PC-3 (cell line): ENCODE measurements around the gene TPGS2. TPM values are rescaled to one million over a fixed set of nuclear protein-coding genes. Genes with fewer than 3 reads are reported as not detected.

Source experiments
- ATAC-seq: fragments of 200-7000 bp; cut with Tn5 transposase; 2 replicates; pipeline ENCODE4 v1.9.1; 2020; ENCODE audit warnings: mild to moderate bottlenecking, moderate library complexity
- BruUV-seq: library from RNA; stranded (reverse); fragments of 400-500 nt; replicated peaks from 2 replicates; lab custom pipeline; 2021; lab: Mats Ljungman, UMichigan
- CTCF ChIA-PET: fragments of 300-600 bp; sonication (Branson Sonifier 250); formaldehyde crosslinking; loops from one replicate; lab custom pipeline; 2022; ENCODE audit warnings: antibody characterized with exemption; lab: Charles Lee
- POLR2A ChIA-PET: fragments of 300-600 bp; sonication (Branson Sonifier 250); formaldehyde crosslinking; loops from one replicate; lab custom pipeline; 2022; ENCODE audit warnings: antibody characterized with exemption; ENCODE audit not compliant: unreplicated experiment; lab: Charles Lee
- DNase-seq: peaks from one replicate; pipeline ENCODE4 v3.0.0-alpha.2; 2015
- H2AFZ ChIP-seq: fragments of 300-600 bp; sonication (generic); 2 replicates; pipeline ENCODE4 v1.6.0; 2016; ENCODE audit warnings: antibody characterized with exemption, low read length
- H3F3A ChIP-seq: fragments of 300-600 bp; sonication (generic); one replicate; pipeline ENCODE4 v1.6.0; 2017; ENCODE audit warnings: antibody characterized with exemption, low read length, control low read depth, mild to moderate bottlenecking; ENCODE audit not compliant: unreplicated experiment
- H3K27ac ChIP-seq: fragments of 300-600 bp; sonication (generic); 2 replicates; pipeline ENCODE4 v1.5.1; 2016; ENCODE audit warnings: mild to moderate bottlenecking, low read length
- H3K27me3 ChIP-seq: fragments of 300-600 bp; sonication (generic); 2 replicates; pipeline ENCODE4 v1.6.1; 2016; ENCODE audit warnings: low read length, mixed read lengths
- H3K36me3 ChIP-seq: fragments of 300-600 bp; sonication (generic); 2 replicates; pipeline ENCODE4 v1.6.1; 2016; ENCODE audit warnings: low read depth, mixed run types, low read length, mixed read lengths
- H3K4me1 ChIP-seq: fragments of 300-600 bp; sonication (generic); 2 replicates; pipeline ENCODE4 v1.5.1; 2016; ENCODE audit warnings: low read length; ENCODE audit not compliant: insufficient read depth
- H3K4me2 ChIP-seq: fragments of 300-600 bp; sonication (generic); 2 replicates; pipeline ENCODE4 v1.6.0; 2016; ENCODE audit warnings: low read length
- H3K4me3 ChIP-seq: fragments of 300-600 bp; sonication (generic); 2 replicates; pipeline ENCODE4 v1.5.1; 2016; ENCODE audit warnings: mild to moderate bottlenecking, low read length, mixed read lengths
- H3K79me2 ChIP-seq: fragments of 300-600 bp; sonication (generic); 2 replicates; pipeline ENCODE4 v1.6.1; 2017; ENCODE audit warnings: low read length, mixed read lengths
- H3K9ac ChIP-seq: fragments of 300-600 bp; sonication (generic); 2 replicates; pipeline ENCODE4 v1.6.0; 2016; ENCODE audit warnings: mild to moderate bottlenecking, low read length
- H3K9me2 ChIP-seq: fragments of 300-600 bp; sonication (generic); replicated peaks from 2 replicates; pipeline ENCODE4 v1.6.1; 2016; ENCODE audit warnings: mixed run types, low read length, mixed read lengths
- H3K9me3 ChIP-seq: fragments of 300-600 bp; sonication (generic); 2 replicates; pipeline ENCODE4 v1.6.1; 2016; ENCODE audit warnings: low read length, mixed read lengths
- H4K20me1 ChIP-seq: fragments of 300-600 bp; sonication (generic); 2 replicates; pipeline ENCODE4 v1.6.1; 2016; ENCODE audit warnings: low read length, mixed read lengths
- CTCF ChIP-seq: fragments of 300-600 bp; sonication (generic); conservative IDR thresholded peaks from 2 replicates; pipeline ENCODE4 v1.5.1; 2017; ENCODE audit warnings: antibody characterized with exemption, low read depth, mild to moderate bottlenecking, low read length
- EZH2 ChIP-seq: fragments of 300-600 bp; sonication (generic); IDR thresholded peaks from one replicate; pipeline ENCODE4 v1.6.1; 2017; ENCODE audit warnings: antibody characterized with exemption, mild to moderate bottlenecking, low read length; ENCODE audit not compliant: unreplicated experiment
- EZH2phosphoT487 ChIP-seq: fragments of 300-600 bp; sonication (generic); IDR thresholded peaks from 2 replicates; pipeline ENCODE4 v1.6.1; 2018; ENCODE audit warnings: mild to moderate bottlenecking, antibody characterized with exemption, low read length, borderline replicate concordance
- intact Hi-C: fragments of 100-400 bp; cut with micrococcal nuclease; formaldehyde crosslinking; loops from 2 replicates; pipeline ENCODE4 v1.9.0; 2023
- total RNA-seq: library from RNA; depleted of rRNA; stranded (reverse); fragments of >200 nt; gene quantifications from 2 replicates; pipeline ENCODE4 v1.2.3, GENCODE V29; 2014

Gene TPGS2
- total RNA-seq, 1 experiment from 2014 or later = 44.9 TPM

- H3K9ac ChIP-seq = no peak overlapping the region
- H3K4me1 ChIP-seq = no peaks in the 10 kb centered on the region
- ATAC-seq (no peak), DNase-seq (no peak)
- no peak overlapping the region for H3K4me2 ChIP-seq
- no peaks in the 10 kb centered on the region for H3K9me2 ChIP-seq
- no peak overlapping the region for H3K4me3 ChIP-seq
- POLR2A ChIA-PET = no interaction called here
- H3K27ac ChIP-seq = no peak overlapping the region
- intact Hi-C loops = no loop called here
- no peaks in the 10 kb centered on the region for H3K36me3 ChIP-seq
- H4K20me1 ChIP-seq = no peaks in the 10 kb centered on the region
- H2AFZ ChIP-seq = no peak overlapping the region
- no peaks in the 10 kb centered on the region for H3K79me2 ChIP-seq
- no peaks in the 10 kb centered on the region for H3F3A ChIP-seq
- BruUV-seq = no TSS peak
- TF ChIP-seq EZH2 (no peak), EZH2phosphoT487 (no peak), CTCF (no peak)
- CTCF ChIA-PET = no interaction called here
- no peaks in the 10 kb centered on the region for H3K27me3 ChIP-seq
- no peaks in the 10 kb centered on the region for H3K9me3 ChIP-seq
These were observed 14.4 kb upstream of the TPGS2 start for GRCh38 chr18:36843199-36843598.

GRCh38 chr18:36839835-36840234 lies 11.0 kb upstream of the TPGS2 start:
- H2AFZ ChIP-seq = no peak overlapping the region
- no peaks in the 10 kb centered on the region for H3K9me3 ChIP-seq
- CTCF ChIA-PET = no interaction called here
- no peaks in the 10 kb centered on the region for H3K9me2 ChIP-seq
- H3K27ac ChIP-seq = no peak overlapping the region
- no peaks in the 10 kb centered on the region for H3K36me3 ChIP-seq
- no peaks in the 10 kb centered on the region for H4K20me1 ChIP-seq
- DNase-seq = no peak
- H3K4me3 ChIP-seq = no peak overlapping the region
- H3K4me2 ChIP-seq = no peak overlapping the region
- H3K9ac ChIP-seq = no peak overlapping the region
- no peaks in the 10 kb centered on the region for H3K79me2 ChIP-seq
- H3F3A ChIP-seq = no peaks in the 10 kb centered on the region
- TF ChIP-seq EZH2phosphoT487 (no peak), CTCF (no peak), EZH2 (no peak)
- POLR2A ChIA-PET = no interaction called here
- BruUV-seq = no TSS peak
- no peaks in the 10 kb centered on the region for H3K27me3 ChIP-seq
- ATAC-seq = no peak
- H3K4me1 ChIP-seq = no peaks in the 10 kb centered on the region
- intact Hi-C loops = loop anchor here (10.0 kb wide), 1 partner anchor 45 kb away; no protein-coding TSS in a partner anchor

GRCh38 chr18:36835927-36836326 lies 7.1 kb upstream of the TPGS2 start:
- Histone ChIP-seq H3K9me3 (no peaks in the 10 kb centered on the region), H3K4me2 (no peak overlapping the region), H4K20me1 (no peaks in the 10 kb centered on the region), H3K27me3 (no peaks in the 10 kb centered on the region), H3K4me1 (peaks cover 7% of the 10 kb centered on the region; the same call in 1 of the 2 replicates), H3K9me2 (no peaks in the 10 kb centered on the region), H3K36me3 (no peaks in the 10 kb centered on the region), H3F3A (no peaks in the 10 kb centered on the region), H3K9ac (no peak overlapping the region), H3K27ac (no peak overlapping the region), H3K79me2 (peaks cover 1% of the 10 kb centered on the region; the same call in 1 of the 2 replicates), H3K4me3 (no peak overlapping the region), H2AFZ (no peak overlapping the region)
- DNase-seq (no peak), ATAC-seq (no peak)
- POLR2A ChIA-PET = no interaction called here
- no peak for TF ChIP-seq EZH2
- no peak for TF ChIP-seq CTCF
- no peak for TF ChIP-seq EZH2phosphoT487
- BruUV-seq = no TSS peak
- CTCF ChIA-PET = no interaction called here
- intact Hi-C loops = loop anchor here (10.0 kb wide), 1 partner anchor 49 kb away; no protein-coding TSS in a partner anchor
